ENCODE measurements around the gene ZNF878. TPM values are rescaled to one million over a fixed set of nuclear protein-coding genes. Genes with fewer than 3 reads are reported as not detected.

Gene ZNF878
- total RNA-seq, 1 donor from 2014 or later: 0.38 TPM

GRCh38 chr19:11995174-11995573, 57.6 kb downstream of the ZNF878 start:
- Mint-ChIP-seq H3K4me1 (ENCODE audit: unreplicated experiment) (peaks cover 8% of the 10 kb centered on the region), H3K4me3 (ENCODE audit: unreplicated experiment) (no peak overlapping the region), H3K27me3 (ENCODE audit: unreplicated experiment) (no peaks in the 10 kb centered on the region), H3K36me3 (ENCODE audit: unreplicated experiment) (peaks cover 16% of the 10 kb centered on the region), H3K27ac (ENCODE audit: unreplicated experiment) (no peak overlapping the region), H3K9me3 (ENCODE audit: unreplicated experiment) (peaks cover 12% of the 10 kb centered on the region)
- no peak for DNase-seq (ENCODE audit: extremely low spot score, unreplicated experiment)
- TF ChIP-seq, protein P1, sequence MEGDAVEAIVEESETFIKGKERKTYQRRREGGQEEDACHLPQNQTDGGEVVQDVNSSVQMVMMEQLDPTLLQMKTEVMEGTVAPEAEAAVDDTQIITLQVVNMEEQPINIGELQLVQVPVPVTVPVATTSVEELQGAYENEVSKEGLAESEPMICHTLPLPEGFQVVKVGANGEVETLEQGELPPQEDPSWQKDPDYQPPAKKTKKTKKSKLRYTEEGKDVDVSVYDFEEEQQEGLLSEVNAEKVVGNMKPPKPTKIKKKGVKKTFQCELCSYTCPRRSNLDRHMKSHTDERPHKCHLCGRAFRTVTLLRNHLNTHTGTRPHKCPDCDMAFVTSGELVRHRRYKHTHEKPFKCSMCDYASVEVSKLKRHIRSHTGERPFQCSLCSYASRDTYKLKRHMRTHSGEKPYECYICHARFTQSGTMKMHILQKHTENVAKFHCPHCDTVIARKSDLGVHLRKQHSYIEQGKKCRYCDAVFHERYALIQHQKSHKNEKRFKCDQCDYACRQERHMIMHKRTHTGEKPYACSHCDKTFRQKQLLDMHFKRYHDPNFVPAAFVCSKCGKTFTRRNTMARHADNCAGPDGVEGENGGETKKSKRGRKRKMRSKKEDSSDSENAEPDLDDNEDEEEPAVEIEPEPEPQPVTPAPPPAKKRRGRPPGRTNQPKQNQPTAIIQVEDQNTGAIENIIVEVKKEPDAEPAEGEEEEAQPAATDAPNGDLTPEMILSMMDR (IDR thresholded peaks at IDR 0.05): no peak

Other genes starting within 250 kb of the ZNF878 start
- 12.8 and 13.0 TPM in 2 replicates for gene ZNF440, start 238.7 kb downstream of the ZNF878 start, total RNA-seq
- 1.0 and 1.2 TPM in 2 replicates for gene ZNF439, start 204.2 kb downstream of the ZNF878 start, total RNA-seq
- 11.9 and 14.2 TPM in 2 replicates for gene ZNF69, start 165.2 kb downstream of the ZNF878 start, total RNA-seq
- 6.7 and 8.0 TPM in 2 replicates for gene ZNF700, start 127.9 kb downstream of the ZNF878 start, total RNA-seq
- 2.1 and 4.3 TPM in 2 replicates for gene ZNF763, start 87.9 kb downstream of the ZNF878 start, total RNA-seq
- 4.5 and 7.5 TPM in 2 replicates for gene ZNF433, start 17.3 kb downstream of the ZNF878 start, total RNA-seq
- gene ZNF844, start 11.8 kb upstream of the ZNF878 start, total RNA-seq: 10.2 and 12.7 TPM in 2 replicates
- gene ZNF20, start 87.4 kb upstream of the ZNF878 start, total RNA-seq: 3.9 and 8.5 TPM in 2 replicates
- gene ZNF625, start 103.8 kb upstream of the ZNF878 start, total RNA-seq: 9.1 and 11.6 TPM in 2 replicates
- gene ZNF136, start 110.1 kb upstream of the ZNF878 start, total RNA-seq: 10.4 and 12.9 TPM in 2 replicates
- gene ZNF44, start 241.9 kb upstream of the ZNF878 start, total RNA-seq: 7.0 and 7.8 TPM in 2 replicates

All from osteocyte (in vitro differentiated cells).